HepG2 (cell line): ENCODE results near the gene ASXL1. TPM values are rescaled to one million over a fixed set of nuclear protein-coding genes. Genes with fewer than 3 reads are reported as not detected.

ENCODE experiments used
- ARHGAP35 ChIP-seq: sonication (generic); formaldehyde crosslinking; IDR thresholded peaks from 2 replicates; pipeline ENCODE4 v1.9.0; 2022; ENCODE audit warnings: mild to moderate bottlenecking, inconsistent platforms, moderate library complexity, missing genetic modification reagents, borderline replicate concordance
- ARID2 ChIP-seq: sonication (generic); formaldehyde crosslinking; IDR thresholded peaks from 2 replicates; pipeline ENCODE4 v1.8.1; 2022; ENCODE audit warnings: mild to moderate bottlenecking, missing genetic modification reagents, borderline replicate concordance
- ELF3 ChIP-seq: IDR thresholded peaks from 2 replicates; pipeline ENCODE4 v1.6.1; 2016; ENCODE audit warnings: missing genetic modification reagents, missing compliant biosample characterization
- FLYWCH1 ChIP-seq: sonication (generic); formaldehyde crosslinking; IDR thresholded peaks from 2 replicates; pipeline ENCODE4 v1.8.1; 2023; ENCODE audit warnings: mild to moderate bottlenecking, missing genetic modification reagents
- GMEB2 ChIP-seq: IDR thresholded peaks from 2 replicates; pipeline ENCODE4 v1.6.1; 2016; ENCODE audit warnings: missing biosample characterization, missing genetic modification reagents, low read depth
- MNT ChIP-seq: fragments of 450-650 bp; IDR thresholded peaks from 2 replicates; pipeline ENCODE4 v1.6.1; 2016
- RARA ChIP-seq: IDR thresholded peaks from 2 replicates; pipeline ENCODE4 v1.6.1; 2016; ENCODE audit warnings: missing genetic modification reagents, missing compliant biosample characterization
- SMAD9 ChIP-seq: sonication (generic); formaldehyde crosslinking; IDR thresholded peaks from 2 replicates; pipeline ENCODE4 v1.5.1; 2020; ENCODE audit warnings: mild to moderate bottlenecking, missing genetic modification reagents
- SUZ12 ChIP-seq: fragments of 150-350 bp; IDR thresholded peaks from 2 replicates; pipeline ENCODE4 v1.6.1; 2014; ENCODE audit warnings: low read depth, low read length
- TFAP4 ChIP-seq: sonication (generic); IDR thresholded peaks from 2 replicates; pipeline ENCODE4 v1.6.1; 2016; ENCODE audit warnings: low read depth, borderline replicate concordance
- ZNF512B ChIP-seq: sonication (generic); formaldehyde crosslinking; IDR thresholded peaks from 2 replicates; pipeline ENCODE4 v1.5.1; 2020; ENCODE audit warnings: missing genetic modification reagents, mild to moderate bottlenecking, borderline replicate concordance
- ZSCAN20 ChIP-seq: sonication (generic); formaldehyde crosslinking; IDR thresholded peaks from 2 replicates; pipeline ENCODE4 v1.4.0; 2020; ENCODE audit warnings: missing genetic modification reagents, mild to moderate bottlenecking, borderline replicate concordance
- polyA plus RNA-seq, 8 experiments: library from polyadenylated mRNA; depleted of rRNA in 3 of 8; stranded (reverse) in 7 of 8; unstranded in 1 of 8; fragments of >200 nt; fragmentation: Illumina TruSeq in 4 of 8; extraction: Trizol in 4 of 8; gene quantifications; 2 replicates each; pipeline versions ENCODE4 v1.2.1 to v1.2.3, GENCODE V29; 2011 to 2016; ENCODE audit warnings: low read depth in 4 of 8, missing spikeins in 1 of 8, mixed read lengths in 1 of 8; ENCODE audit not compliant: insufficient read depth in 1 of 8
- total RNA-seq, 5 experiments: library from RNA; depleted of rRNA; stranded (reverse); fragments of >200 nt; fragmentation: Illumina TruSeq; extraction: Trizol; gene quantifications; 2 replicates each; pipeline ENCODE4 v1.2.3, GENCODE V29; 2016; ENCODE audit warnings: low read depth in 1 of 5
- TF ChIP-seq, protein P1 (sequence below): IDR thresholded peaks from 2 replicates; pipeline ENCODE4 v1.6.1; 2016; ENCODE audit warnings: control low read depth
- TF ChIP-seq, protein P2 (sequence below), 2 experiments: sonication (generic) in 1 of 2; formaldehyde crosslinking in 1 of 2; IDR thresholded peaks; 2 replicates each; pipeline versions ENCODE4 v1.4.0 to v1.6.1; 2016 to 2020; ENCODE audit warnings: borderline replicate concordance in 1 of 2, low read depth in 1 of 2, mild to moderate bottlenecking in 1 of 2, missing genetic modification reagents in 1 of 2

The ASXL1 gene
- total and polyA plus RNA-seq, 2 of the 13 experiments (the other 11 are each of a cell fraction or from before 2014, with no cell fraction given) = 62.1 to 74.8 TPM

GRCh38 chr20:32474967-32475811 is 117.1 kb downstream of the ASXL1 start (continued):
- peak; percentile 50 for TF ChIP-seq RARA (CRISPR knock-in tag)
- peak; percentile 9; the same call in 1 of the 2 replicates for TF ChIP-seq ZNF512B (CRISPR knock-in tag)
- TF ChIP-seq, protein P1, sequence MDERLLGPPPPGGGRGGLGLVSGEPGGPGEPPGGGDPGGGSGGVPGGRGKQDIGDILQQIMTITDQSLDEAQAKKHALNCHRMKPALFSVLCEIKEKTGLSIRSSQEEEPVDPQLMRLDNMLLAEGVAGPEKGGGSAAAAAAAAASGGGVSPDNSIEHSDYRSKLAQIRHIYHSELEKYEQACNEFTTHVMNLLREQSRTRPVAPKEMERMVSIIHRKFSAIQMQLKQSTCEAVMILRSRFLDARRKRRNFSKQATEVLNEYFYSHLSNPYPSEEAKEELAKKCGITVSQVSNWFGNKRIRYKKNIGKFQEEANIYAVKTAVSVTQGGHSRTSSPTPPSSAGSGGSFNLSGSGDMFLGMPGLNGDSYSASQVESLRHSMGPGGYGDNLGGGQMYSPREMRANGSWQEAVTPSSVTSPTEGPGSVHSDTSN = no peak
- TF ChIP-seq MNT = no peak
- TF ChIP-seq ARID2 (CRISPR knock-in tag) = no peak
- peak; percentile 60; the same call in 1 of the 2 replicates for TF ChIP-seq TFAP4
- peak; percentile 71 for TF ChIP-seq ELF3 (CRISPR knock-in tag)
- TF ChIP-seq GMEB2 (CRISPR knock-in tag) = no peak
- no peak for TF ChIP-seq FLYWCH1 (CRISPR knock-in tag)
- TF ChIP-seq, protein P2, sequence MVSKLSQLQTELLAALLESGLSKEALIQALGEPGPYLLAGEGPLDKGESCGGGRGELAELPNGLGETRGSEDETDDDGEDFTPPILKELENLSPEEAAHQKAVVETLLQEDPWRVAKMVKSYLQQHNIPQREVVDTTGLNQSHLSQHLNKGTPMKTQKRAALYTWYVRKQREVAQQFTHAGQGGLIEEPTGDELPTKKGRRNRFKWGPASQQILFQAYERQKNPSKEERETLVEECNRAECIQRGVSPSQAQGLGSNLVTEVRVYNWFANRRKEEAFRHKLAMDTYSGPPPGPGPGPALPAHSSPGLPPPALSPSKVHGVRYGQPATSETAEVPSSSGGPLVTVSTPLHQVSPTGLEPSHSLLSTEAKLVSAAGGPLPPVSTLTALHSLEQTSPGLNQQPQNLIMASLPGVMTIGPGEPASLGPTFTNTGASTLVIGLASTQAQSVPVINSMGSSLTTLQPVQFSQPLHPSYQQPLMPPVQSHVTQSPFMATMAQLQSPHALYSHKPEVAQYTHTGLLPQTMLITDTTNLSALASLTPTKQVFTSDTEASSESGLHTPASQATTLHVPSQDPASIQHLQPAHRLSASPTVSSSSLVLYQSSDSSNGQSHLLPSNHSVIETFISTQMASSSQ (IDR thresholded peaks at IDR 0.05; ENCODE audit: low read depth) = no peak
- TF ChIP-seq, protein P2 (CRISPR knock-in tag; IDR thresholded peaks at IDR 0.05; ENCODE audit: borderline replicate concordance) = 0 out of 2 replicates have a peak, but pooled peaks have one; percentile 81
- TF ChIP-seq ARHGAP35 (CRISPR knock-in tag) = peak; percentile 74
- no peak; the same call in 1 of the 2 replicates for TF ChIP-seq SMAD9 (CRISPR knock-in tag)
- no peak for TF ChIP-seq SUZ12
- TF ChIP-seq ZSCAN20 (CRISPR knock-in tag) = peak; percentile 58
